ENCODE results near the gene ACSF2. TPM values are rescaled to one million over a fixed set of nuclear protein-coding genes. Genes with fewer than 3 reads are reported as not detected.
A peak's percentile ranks its signal among the peaks of the same experiment; 100 is the strongest.

ACSF2 gene
- total RNA-seq, 1 donor from 2014 or later = 34.5 TPM

DNA sequence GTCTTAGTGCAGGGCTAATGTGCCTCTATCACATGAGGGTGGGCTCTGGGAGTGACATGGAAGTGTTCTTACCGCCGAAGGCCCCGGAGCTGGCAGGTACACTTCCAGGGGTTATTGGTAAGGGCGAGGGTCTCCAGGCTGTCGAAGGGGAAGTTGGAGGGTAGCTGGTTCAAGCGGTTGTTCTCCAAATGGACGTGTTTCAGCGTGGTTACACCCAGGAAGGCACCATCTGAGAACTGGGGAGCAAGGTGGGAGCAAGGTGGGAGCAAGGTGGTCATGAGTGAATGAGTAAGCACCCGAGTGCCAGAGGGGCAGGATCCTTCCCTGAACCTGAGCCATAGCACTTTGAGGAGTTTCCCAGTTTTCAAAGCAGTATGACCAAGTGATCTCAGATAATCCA lies 39.6 kb downstream of the ACSF2 start:
- TF ChIP-seq, protein P1, sequence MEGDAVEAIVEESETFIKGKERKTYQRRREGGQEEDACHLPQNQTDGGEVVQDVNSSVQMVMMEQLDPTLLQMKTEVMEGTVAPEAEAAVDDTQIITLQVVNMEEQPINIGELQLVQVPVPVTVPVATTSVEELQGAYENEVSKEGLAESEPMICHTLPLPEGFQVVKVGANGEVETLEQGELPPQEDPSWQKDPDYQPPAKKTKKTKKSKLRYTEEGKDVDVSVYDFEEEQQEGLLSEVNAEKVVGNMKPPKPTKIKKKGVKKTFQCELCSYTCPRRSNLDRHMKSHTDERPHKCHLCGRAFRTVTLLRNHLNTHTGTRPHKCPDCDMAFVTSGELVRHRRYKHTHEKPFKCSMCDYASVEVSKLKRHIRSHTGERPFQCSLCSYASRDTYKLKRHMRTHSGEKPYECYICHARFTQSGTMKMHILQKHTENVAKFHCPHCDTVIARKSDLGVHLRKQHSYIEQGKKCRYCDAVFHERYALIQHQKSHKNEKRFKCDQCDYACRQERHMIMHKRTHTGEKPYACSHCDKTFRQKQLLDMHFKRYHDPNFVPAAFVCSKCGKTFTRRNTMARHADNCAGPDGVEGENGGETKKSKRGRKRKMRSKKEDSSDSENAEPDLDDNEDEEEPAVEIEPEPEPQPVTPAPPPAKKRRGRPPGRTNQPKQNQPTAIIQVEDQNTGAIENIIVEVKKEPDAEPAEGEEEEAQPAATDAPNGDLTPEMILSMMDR (conservative IDR thresholded peaks at IDR 0.05) = no peak
- H3K27ac Mint-ChIP-seq (ENCODE audit: unreplicated experiment) = peak overlapping the region; percentile 12
- DNase-seq (ENCODE audit: low read depth, low spot score) = no peak
- H3K27me3 Mint-ChIP-seq (ENCODE audit: low read depth) = peaks cover 31% of the 10 kb centered on the region
- no peaks in the 10 kb centered on the region for H3K36me3 Mint-ChIP-seq (ENCODE audit: low read depth)
- no peaks in the 10 kb centered on the region for H3K9me3 Mint-ChIP-seq
- no peak overlapping the region for H3K4me3 Mint-ChIP-seq
- H3K4me1 Mint-ChIP-seq = peaks cover 16% of the 10 kb centered on the region

DNA sequence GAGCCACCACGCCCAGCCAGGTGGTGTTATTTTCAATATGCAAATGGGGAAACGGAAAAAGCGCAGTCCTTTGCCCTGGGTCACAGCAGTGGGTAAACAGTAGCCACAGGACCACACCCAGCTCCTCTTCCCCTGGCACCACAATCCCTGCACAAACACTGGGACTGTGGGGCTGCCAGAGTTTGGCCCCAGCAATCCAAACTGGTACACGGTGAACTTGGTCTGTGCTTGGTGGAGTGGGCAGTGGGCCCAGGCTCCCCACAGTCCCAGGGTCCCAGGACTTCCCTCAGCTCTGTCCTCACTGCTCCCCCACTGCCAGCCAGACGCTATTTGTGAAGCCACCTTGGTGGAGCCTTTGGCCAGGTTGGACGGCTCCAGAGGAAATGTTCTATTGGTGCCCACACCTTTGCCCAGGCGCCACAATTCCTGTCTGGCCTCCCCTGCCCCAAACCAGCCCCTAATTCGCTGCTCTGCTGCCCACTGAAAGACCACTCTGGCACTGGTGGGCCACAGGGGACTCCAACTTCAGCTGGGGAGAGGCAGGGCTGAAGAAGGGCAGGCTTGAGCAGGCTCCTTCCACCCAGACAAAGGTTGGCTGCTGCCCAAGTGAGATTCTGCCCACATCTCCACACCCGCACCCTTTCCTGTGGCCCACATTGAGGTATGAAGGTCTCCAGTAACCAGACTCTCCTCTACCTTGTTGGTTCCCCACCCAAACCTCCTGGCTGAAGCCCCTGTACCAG lies 40.5 kb downstream of the ACSF2 start:
- TF ChIP-seq, protein P1 (conservative IDR thresholded peaks at IDR 0.05) = no peak
- Mint-ChIP-seq H3K4me1 (peaks cover 16% of the 10 kb centered on the region), H3K4me3 (no peak overlapping the region), H3K27me3 (ENCODE audit: low read depth) (peaks cover 35% of the 10 kb centered on the region), H3K27ac (ENCODE audit: unreplicated experiment) (no peak overlapping the region), H3K36me3 (ENCODE audit: low read depth) (no peaks in the 10 kb centered on the region), H3K9me3 (no peaks in the 10 kb centered on the region)
- DNase-seq (ENCODE audit: low read depth, low spot score) = no peak

DNA sequence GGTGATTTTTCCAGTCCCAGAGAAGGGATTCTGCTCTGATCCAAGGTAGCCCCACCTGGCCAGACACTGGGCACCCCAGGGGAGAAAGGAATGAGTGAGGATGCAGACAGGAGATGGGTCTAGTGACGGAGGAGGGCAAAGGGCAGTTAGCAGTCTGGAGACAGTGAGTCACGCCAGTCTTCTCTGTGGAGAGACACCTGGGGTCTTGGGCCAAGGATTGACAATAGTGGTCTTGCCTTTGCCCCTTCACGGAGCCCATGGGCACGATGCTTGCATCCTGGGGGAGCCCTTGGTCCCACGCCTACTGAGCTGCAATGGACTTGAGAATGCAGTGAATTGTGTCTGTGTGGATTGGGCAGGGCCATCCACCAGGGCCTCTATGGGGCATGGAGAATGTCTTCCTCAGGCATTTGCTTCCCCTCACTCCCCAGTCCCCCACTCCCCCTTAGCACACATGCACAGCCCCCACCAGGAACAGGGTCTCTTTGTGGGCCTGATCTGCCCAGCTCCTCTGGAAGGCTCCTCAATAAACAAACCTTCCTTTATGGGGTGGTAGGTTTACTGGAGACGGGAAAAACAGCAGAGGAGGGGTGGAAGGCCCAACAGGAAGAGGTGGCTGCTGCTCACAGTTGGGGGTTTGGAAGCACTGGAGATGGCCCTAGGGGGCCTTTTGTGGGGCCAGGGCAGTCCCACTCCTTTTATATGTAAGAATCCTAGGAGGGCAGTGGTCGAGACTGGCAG lies 41.3 kb downstream of the ACSF2 start:
- Mint-ChIP-seq H3K27me3 (ENCODE audit: low read depth) (peaks cover 39% of the 10 kb centered on the region), H3K27ac (ENCODE audit: unreplicated experiment) (no peak overlapping the region), H3K9me3 (no peaks in the 10 kb centered on the region), H3K36me3 (ENCODE audit: low read depth) (no peaks in the 10 kb centered on the region), H3K4me1 (peaks cover 16% of the 10 kb centered on the region), H3K4me3 (peak overlapping the region; percentile 80)
- no peak for DNase-seq (ENCODE audit: low read depth, low spot score)
- TF ChIP-seq, protein P1 (conservative IDR thresholded peaks at IDR 0.05) = no peak

DNA sequence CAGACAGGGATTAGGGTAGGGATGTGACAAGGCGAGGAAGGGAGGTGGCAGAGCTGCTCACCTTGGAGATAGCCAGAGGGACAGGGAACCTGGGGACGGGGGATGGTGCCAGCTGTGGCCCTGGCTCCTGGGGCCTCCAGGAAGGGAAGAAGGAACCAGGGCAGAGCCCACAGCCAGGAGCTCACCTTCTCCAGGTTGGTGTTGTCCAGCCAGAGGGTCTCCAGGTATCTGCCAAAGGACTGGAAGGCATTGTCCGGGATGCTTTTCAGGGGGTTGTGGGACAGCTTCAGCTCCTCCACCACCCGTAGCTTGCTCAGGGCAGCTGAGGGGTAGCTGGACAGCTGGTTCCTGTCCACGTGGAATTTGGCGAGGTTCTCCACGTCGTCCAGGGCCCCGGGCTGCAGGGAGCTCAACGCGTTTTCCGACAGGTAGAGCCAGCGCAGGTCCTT lies 41.9 kb downstream of the ACSF2 start:
- Mint-ChIP-seq H3K27ac (ENCODE audit: unreplicated experiment) (no peak overlapping the region), H3K4me1 (peaks cover 16% of the 10 kb centered on the region), H3K4me3 (peak overlapping the region; percentile 80), H3K27me3 (ENCODE audit: low read depth) (peaks cover 44% of the 10 kb centered on the region), H3K36me3 (ENCODE audit: low read depth) (no peaks in the 10 kb centered on the region), H3K9me3 (no peaks in the 10 kb centered on the region)
- TF ChIP-seq, protein P1 (conservative IDR thresholded peaks at IDR 0.05) = no peak
- DNase-seq (ENCODE audit: low read depth, low spot score) = no peak

DNA sequence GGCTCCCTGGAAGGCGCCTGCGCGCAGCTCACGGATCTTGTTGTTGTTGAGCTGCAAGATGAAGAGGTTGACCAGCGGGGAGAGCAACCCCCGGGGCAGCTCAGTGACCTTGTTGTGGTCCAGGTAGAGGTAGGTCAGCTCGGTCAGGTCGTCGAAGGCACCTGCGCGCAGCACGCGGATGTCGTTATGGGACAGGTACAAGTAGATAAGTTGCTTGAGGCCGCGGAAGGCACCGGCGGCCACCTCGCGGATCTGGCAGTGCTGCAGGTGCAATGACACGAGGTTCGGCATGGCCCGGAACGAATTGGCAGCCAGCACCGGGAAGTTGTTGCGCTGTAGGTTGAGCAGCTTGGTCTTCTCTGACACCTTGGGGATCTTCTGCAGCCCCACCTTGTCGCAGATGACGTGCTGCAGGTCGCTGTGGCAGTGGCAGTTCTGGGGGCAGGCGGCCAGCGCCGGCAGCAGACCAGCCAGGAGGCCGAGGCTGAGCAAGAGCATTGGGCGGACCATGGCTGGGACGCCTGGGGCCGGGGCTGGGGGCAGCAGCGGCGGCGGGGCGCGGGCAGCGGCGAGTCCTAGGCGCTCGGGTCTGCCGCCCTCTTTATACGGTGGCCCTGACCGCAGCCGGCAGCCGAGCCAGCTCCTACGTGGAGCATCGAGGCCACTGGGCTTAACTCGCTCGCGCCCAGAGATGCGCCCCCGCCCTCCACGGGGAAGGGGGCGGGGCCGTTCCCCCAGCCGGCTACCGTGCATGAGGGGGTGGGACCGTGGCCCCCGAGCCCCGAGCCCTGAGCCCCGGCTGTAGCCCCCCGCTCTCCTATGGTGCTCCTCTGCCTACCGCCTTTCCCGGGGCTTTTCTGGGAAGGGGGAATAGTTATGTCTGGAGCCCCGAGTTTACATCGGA lies 42.5 kb downstream of the ACSF2 start, which contains the start of gene CHAD:
TSS of gene CHAD (minus strand) at position 577 of the 904 bp plus-strand sequence. CDS start at position 510, 67 bp downstream.
- no peak for DNase-seq (ENCODE audit: low read depth, low spot score)
- Mint-ChIP-seq H3K9me3 (no peaks in the 10 kb centered on the region), H3K4me1 (peaks cover 16% of the 10 kb centered on the region), H3K36me3 (ENCODE audit: low read depth) (no peaks in the 10 kb centered on the region), H3K27me3 (ENCODE audit: low read depth) (peaks cover 44% of the 10 kb centered on the region), H3K27ac (ENCODE audit: unreplicated experiment) (no peak within 1 kb of the TSS), H3K4me3 (peak within 1 kb of the TSS; percentile 80)
- TF ChIP-seq, protein P1 (conservative IDR thresholded peaks at IDR 0.05) = no peak
